NCI-H2107 (cell line): ENCODE measurements around the gene PPP1R37.

Experiments
- DNase-seq: peaks from one replicate; lab custom pipeline; 2025; lab: John Stamatoyannopoulos, UW

The PPP1R37 gene

GRCh38 chr19:45153339-45154063, 60.5 kb downstream of the PPP1R37 start:
- no peak for DNase-seq

DNA sequence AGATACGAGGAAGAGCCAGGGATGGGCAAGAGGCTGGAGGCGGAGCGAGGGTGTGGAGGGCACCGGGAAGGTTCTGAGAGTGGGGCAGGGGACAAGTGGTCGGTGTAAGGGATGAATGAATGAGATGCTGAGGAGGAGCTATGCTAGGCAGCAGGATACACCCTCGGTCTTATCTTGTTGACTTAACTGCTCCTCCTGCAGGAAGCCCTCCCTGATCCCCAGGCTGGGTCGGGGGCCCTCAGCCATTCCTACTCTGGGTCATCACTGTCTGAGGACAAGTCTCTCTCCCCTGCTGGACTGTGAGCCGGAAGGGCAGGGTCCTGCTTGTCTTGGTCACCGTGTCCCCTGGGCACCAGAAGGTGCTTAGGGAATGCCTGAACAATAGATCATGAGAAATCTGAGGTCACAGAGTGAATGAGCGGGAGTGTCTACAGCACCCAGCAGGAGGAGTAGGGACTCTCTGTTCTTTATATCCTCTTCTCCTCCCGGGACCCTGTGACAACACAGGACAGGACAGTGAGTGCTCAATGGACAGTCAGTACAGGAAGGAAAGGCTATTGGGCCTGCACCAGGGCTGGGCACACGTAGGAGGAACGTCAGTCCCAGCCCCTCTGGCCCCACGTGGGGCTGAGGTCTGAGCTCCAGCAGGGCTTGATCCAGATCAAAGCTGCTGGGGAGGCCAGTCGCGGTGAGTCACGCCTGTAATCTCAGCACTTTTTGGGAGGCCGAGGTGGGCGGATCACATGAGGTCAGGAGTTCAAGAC, 61.3 kb downstream of the PPP1R37 start:
- no peak for DNase-seq

DNA sequence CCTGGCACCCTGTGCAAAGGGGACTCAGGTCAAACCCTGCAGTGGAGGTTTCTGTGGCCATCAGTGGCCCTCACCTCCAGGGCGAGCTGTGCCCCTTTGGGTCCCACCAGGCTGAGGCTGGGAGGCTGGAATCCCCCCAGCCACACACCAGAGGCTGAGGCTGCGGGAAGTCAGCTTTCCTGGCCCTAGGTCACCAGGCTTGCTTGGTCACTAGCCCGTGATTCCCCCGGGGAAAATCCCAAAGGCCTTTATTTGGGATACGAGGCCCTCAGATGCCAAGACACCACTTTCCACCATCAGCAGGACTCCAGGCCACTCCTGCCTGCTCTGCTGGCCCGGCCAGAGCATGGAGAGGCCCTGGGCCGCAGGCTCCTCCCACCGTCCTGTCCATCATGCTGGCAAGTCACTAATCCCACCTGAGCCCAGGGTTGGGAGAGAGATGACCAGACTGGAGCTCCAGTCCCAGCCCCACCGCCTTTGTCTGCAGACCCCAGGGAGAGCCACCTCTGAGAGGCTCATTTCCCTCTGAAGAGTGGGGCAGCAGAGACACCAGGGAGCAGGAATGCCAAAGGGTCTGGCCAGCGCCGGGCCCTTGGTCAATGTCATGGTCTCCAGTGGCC, 63.1 kb downstream of the PPP1R37 start:
- no peak for DNase-seq

DNA sequence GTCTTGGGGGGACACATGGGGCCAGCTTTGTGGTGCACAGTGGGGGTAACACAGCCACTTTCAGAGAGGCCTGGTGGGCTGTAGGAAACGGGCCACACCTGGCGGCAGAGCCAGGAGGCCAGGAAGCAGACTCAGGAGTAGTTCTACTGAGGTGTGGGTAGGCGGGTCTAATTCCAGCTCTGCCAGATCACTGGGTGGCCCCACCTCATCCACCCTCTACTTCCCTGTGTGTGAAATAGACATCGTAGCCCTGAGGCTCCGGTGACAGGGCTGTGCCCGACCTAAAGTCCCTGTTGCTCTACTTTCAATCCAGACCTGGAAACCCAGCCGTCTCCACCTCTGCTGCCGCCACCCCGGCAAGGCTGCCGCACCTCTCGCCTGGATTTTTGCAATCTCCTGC, 63.8 kb downstream of the PPP1R37 start:
- no peak for DNase-seq

- DNase-seq, result no peak
Observed at GRCh38 chr19:45158503-45159209, 65.7 kb downstream of the PPP1R37 start.

DNA sequence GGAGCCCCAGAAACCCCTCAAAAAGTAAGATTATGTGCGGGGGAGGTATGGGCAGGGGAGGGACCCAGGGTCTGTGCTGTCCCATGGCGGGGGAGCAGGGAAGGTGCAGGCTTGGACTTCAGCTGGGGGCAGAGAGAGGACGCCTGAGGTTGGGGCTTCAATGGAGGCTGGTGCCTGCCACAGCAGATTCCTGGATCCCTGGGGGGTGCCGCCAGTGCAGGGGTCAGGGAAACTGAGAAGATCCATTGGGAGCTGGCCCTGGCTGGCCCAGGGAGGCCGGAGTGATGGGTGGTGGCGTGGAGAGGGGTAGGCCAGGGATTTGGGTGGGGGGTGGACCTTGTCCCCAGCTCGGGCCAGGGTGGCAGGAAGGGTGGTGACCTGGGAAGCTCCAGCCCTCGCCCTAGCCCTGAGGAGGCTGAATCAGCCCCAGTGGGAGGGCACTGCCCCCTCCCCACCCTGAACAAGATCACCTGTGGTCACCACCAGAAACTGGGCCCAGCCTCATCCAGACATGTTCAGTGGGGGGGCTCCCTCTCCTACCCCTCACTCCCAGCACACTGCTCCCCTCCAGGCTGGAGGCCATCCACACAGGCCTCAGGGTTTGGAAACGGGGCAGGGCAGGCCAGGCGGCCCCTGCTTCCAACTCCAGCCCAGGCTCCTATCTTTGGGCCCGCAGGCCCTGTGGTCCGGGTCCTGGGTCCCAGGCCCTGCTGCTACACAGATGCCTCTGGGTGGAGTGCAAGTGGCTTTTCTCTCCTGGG, 66.4 kb downstream of the PPP1R37 start:
- DNase-seq, result no peak

- DNase-seq, result no peak
Observed at GRCh38 chr19:45159971-45160324, 67.0 kb downstream of the PPP1R37 start.

GRCh38 chr19:45160870-45161737, 68.1 kb downstream of the PPP1R37 start, which contains the start of gene NKPD1:
TSS of gene NKPD1 (minus strand) at chr19:45160982. CDS start at chr19:45160150, 832 bp downstream.
- DNase-seq, result no peak

GRCh38 chr19:45161738-45162607, 69.0 kb downstream of the PPP1R37 start:
- DNase-seq, result no peak

DNA sequence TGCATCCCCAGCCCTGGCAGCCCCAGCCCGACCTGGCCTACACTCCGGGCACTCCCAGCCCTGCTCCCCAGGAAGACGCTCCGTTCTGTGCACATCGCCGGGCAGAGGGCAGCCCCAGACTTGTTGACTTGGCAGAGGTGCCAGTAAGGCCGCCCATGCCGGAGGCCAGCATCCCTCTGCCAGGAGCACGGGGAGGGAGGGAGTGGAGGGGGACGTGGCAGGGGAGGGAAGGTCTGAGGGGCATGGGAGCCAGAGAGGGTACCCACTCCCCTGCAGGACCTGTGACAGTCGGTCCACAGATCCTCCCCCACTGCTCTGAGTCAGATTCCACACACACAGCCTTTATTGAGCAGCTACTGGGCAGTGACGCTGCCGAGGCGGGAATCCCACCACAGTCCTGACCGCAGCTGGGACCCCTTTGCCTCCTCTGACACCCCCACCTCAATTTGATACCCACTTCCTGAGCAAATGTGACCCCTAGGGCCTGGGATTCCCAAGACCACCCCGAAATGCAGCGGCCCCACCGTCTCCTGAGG, 69.7 kb downstream of the PPP1R37 start:
- no peak for DNase-seq

DNA sequence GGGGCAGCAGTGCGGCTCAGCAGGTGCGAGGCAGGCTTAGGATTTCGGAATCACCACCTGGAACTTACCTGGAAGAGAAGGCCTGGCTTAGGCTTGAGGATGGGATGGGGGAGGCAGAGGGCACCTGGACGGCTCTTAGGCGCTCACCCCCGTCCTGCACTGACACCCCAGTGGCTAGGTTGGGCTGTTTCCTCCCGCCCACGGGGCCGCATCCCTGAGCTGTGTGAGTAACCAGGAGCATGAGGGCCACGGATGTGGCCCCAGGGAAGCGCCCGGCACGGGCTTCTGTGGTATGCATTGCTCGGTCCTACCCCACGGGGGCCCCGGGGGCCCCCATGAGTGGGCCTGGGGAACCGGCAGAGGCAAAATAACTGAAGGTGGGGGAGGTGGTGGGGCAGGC, 70.2 kb downstream of the PPP1R37 start:
- DNase-seq, result no peak

- DNase-seq, result no peak
Observed at GRCh38 chr19:45163751-45164460, 70.9 kb downstream of the PPP1R37 start.

DNA sequence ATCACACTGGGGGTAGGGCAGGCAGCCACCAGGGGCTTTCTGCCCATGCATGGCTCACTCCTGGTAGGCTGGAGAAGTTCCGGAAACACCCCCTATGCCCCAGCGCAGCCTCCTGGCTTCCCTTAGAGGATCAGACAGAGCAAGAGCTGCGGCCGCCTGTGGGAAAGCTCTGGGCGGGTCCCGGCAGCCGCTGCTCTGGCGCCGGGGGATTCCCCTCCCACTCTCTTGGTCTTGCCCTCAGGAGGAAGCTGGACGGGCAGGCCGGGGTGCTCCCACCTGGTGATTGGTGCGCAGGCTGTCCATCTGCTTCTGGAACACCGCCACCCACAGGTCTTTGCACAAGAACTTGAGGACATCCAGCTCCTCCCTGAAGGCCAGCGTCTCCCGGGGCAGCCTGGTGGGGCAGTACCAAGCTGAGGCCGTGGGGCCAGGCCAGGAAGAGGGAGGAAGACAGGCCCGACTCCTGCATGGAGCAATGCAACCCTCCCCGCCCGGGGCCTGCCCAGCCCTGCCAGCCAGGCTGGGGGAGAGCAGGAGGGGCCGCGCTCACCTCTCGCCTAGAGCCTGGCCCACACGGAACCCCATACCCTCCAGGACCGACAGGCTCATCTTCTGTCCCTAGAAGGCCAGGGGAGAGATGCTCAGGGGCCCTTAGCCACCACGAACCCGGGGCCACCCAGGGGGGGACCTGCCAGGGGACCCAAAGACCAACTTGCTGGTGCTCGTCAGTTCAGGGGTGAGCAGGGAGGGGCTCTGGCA, 71.8 kb downstream of the PPP1R37 start:
- DNase-seq, result no peak

DNA sequence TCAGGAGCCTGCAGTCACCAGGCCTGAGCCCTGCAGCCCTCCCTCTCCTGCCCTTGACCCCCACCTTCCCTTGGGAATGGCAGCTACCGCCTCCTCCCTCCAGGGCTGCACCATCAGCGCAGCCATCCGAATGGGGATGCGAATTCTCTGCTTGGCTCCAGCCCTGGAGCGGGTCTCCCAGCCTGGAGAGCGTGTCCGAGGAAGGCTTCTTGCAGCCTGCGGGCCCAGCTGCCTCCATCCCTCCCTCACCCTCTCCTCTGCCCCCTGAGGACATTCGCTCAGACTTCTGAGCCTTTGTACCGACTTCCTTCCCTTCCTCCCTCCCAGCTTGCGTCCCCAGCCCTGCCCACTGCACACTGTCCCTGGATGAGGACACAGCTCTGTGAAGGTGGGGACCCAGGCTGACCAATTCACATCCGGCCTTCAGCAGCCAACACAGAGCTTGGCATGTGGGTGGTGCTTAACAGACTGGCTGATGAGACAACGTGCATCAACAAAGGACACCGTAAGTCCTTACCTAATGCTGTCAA, 73.8 kb downstream of the PPP1R37 start:
- no peak for DNase-seq

GRCh38 chr19:45168767-45169351, 75.9 kb downstream of the PPP1R37 start:
- DNase-seq, result peak; percentile 31

DNA sequence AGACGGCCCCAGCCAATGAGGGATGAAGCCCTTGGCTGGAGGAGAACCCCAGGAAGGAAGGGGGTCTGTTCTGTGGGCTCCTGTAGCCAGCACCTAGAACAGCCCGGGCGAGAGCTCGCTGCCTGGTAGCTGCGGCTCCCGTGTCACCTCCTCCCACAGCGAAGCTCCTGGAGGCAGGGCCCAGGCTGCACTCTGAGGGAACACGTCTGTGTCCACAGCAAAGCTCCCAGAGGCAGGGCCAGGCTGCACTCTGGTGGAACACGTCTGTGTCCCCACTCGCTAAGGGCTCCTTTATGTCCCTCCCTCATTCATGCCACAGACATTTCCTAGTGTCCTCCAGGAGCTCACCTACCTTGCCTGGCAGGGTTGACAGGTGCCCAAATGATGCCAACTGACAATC, 76.6 kb downstream of the PPP1R37 start:
- no peak for DNase-seq
